NCI-H82 treated with DMSO at 0.1 percent for 48 hours (cell line): ENCODE measurements around the gene ZNF184.
A peak's percentile ranks its signal among the peaks of the same experiment; 100 is the strongest.

Experiments used
- DNase-seq: peaks from one replicate; lab custom pipeline; 2025; ENCODE audit not compliant: unreplicated experiment; lab: John Stamatoyannopoulos, UW

Gene ZNF184

GRCh38 chr6:27472617-27473400, at the start of gene ZNF184:
TSS of gene ZNF184 (minus strand) at chr6:27473105. CDS start at chr6:27472294, 811 bp downstream.
- peak; percentile 94 for DNase-seq

GRCh38 chr6:27518881-27519795, 46.2 kb upstream of the ZNF184 start:
- peak; percentile 72 for DNase-seq

GRCh38 chr6:27517928-27518787, 45.3 kb upstream of the ZNF184 start:
- no peak for DNase-seq

- no peak for DNase-seq
These were observed 44.3 kb upstream of the ZNF184 start for GRCh38 chr6:27517238-27517637.

- DNase-seq: no peak
These were observed 42.1 kb upstream of the ZNF184 start for GRCh38 chr6:27514906-27515495.

- DNase-seq: no peak
These were observed 39.6 kb upstream of the ZNF184 start for GRCh38 chr6:27512525-27512924.

GRCh38 chr6:27507041-27507956, 34.4 kb upstream of the ZNF184 start:
- DNase-seq: no peak

GRCh38 chr6:27505209-27506027, 32.5 kb upstream of the ZNF184 start:
- DNase-seq: peak; percentile 46

GRCh38 chr6:27503436-27504030, 30.6 kb upstream of the ZNF184 start:
- peak; percentile 44 for DNase-seq

GRCh38 chr6:27502508-27503435, 29.9 kb upstream of the ZNF184 start:
- DNase-seq: peak; percentile 81

GRCh38 chr6:27501187-27501586, 28.3 kb upstream of the ZNF184 start:
- no peak for DNase-seq

- no peak for DNase-seq
These were observed 27.3 kb upstream of the ZNF184 start for GRCh38 chr6:27500177-27500576.

- peak; percentile 29 for DNase-seq
These were observed 22.7 kb upstream of the ZNF184 start for GRCh38 chr6:27495386-27496135.

GRCh38 chr6:27494987-27495385, 22.1 kb upstream of the ZNF184 start:
- no peak for DNase-seq

GRCh38 chr6:27494103-27494502, 21.2 kb upstream of the ZNF184 start:
- DNase-seq: no peak

- DNase-seq: no peak
These were observed 19.8 kb upstream of the ZNF184 start for GRCh38 chr6:27492631-27493190.
